Measurements from ENCODE around the gene CD36. TPM values are rescaled to one million over a fixed set of nuclear protein-coding genes. Genes with fewer than 3 reads are reported as not detected.

The CD36 gene
- total RNA-seq, 6 experiments from 2014 or later: 0.74 to 3.5 (median 1.1) TPM

DNA sequence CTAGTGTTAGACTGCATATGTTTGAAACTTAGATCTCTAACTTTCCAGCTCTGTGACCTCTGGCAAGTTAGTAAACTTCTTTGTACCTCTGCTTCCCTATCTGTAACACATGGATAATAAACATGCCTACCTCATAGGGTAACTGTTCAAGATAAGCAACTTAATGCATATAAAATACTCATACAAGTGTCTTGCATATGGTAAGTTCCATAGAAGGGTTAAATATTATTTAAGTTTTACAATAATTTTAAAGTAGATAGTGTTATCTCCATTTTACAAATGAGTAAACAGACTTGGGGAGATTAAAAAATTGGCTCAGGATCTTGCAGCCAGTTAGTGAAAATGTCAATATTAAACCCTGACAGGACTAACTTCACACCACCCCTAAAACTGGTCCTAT, 30.1 kb upstream of the CD36 start:
- Mint-ChIP-seq H3K4me1 (ENCODE audit: low read depth) (peaks cover 27% of the 10 kb centered on the region), H3K9me3 (no peaks in the 10 kb centered on the region), H3K27me3 (ENCODE audit: insufficient read depth) (no peaks in the 10 kb centered on the region; the same call in 1 of the 2 replicates), H3K27ac (no peak overlapping the region), H3K36me3 (ENCODE audit: low read depth) (no peaks in the 10 kb centered on the region), H3K4me3 (no peak overlapping the region)
- TF ChIP-seq, protein P1, sequence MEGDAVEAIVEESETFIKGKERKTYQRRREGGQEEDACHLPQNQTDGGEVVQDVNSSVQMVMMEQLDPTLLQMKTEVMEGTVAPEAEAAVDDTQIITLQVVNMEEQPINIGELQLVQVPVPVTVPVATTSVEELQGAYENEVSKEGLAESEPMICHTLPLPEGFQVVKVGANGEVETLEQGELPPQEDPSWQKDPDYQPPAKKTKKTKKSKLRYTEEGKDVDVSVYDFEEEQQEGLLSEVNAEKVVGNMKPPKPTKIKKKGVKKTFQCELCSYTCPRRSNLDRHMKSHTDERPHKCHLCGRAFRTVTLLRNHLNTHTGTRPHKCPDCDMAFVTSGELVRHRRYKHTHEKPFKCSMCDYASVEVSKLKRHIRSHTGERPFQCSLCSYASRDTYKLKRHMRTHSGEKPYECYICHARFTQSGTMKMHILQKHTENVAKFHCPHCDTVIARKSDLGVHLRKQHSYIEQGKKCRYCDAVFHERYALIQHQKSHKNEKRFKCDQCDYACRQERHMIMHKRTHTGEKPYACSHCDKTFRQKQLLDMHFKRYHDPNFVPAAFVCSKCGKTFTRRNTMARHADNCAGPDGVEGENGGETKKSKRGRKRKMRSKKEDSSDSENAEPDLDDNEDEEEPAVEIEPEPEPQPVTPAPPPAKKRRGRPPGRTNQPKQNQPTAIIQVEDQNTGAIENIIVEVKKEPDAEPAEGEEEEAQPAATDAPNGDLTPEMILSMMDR (IDR thresholded peaks at IDR 0.05): no peak
- no peak for DNase-seq

DNA sequence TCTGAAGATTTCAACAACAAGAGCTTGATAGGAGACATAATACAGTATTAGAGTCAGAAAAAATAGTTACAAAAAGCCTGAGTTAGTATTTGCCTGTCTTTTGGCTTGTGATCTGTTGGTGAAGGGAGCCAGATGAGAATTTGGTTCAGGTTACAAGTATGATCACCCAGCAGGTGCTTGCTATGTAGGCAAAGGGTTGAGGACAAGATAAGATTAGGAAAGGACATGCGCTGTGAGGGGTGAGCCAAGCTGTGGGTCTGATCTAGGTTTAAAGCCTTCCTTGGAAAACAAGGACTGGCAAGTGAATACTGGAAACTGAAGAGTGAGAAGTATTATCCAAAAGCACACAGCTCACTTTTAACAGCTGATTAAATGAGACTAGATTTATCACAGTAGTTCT, 28.7 kb upstream of the CD36 start:
- DNase-seq: no peak
- H3K4me1 Mint-ChIP-seq (ENCODE audit: low read depth): peaks cover 38% of the 10 kb centered on the region

DNA sequence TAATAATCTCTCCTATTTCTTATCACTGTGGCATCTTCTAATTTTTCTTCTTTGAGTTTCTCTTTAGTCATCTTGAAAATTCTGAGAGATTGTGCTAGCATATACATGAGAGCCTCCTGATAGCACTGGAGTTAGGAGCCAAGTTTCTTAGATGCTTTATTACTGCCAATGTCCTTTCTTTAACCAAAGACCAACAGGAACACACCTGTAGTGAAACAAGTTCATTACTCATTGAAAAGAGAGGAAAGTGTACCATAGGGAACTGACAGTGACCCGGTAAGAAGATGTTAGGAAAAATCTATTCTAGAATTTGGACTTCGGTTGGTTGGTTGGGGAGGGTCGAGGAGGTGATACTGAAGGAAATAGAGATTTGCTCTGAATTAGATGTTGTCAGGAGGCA, 27.1 kb upstream of the CD36 start:
- Mint-ChIP-seq H3K9me3 (no peaks in the 10 kb centered on the region), H3K27ac (peak overlapping the region; percentile 66), H3K4me1 (ENCODE audit: low read depth) (peaks cover 48% of the 10 kb centered on the region), H3K27me3 (ENCODE audit: insufficient read depth) (no peaks in the 10 kb centered on the region; the same call in 1 of the 2 replicates), H3K4me3 (peak overlapping the region; percentile 1; the same call in 1 of the 2 replicates), H3K36me3 (ENCODE audit: low read depth) (peaks cover 6% of the 10 kb centered on the region)
- TF ChIP-seq, protein P1 (IDR thresholded peaks at IDR 0.05): no peak
- peak; percentile 15 for DNase-seq

More for the DNA sequence above, 28.7 kb upstream of the CD36 start:
- peaks cover 4% of the 10 kb centered on the region for H3K36me3 Mint-ChIP-seq (ENCODE audit: low read depth)
- H3K27me3 Mint-ChIP-seq (ENCODE audit: insufficient read depth): no peaks in the 10 kb centered on the region; the same call in 1 of the 2 replicates
- no peak overlapping the region for H3K27ac Mint-ChIP-seq
- TF ChIP-seq, protein P1 (IDR thresholded peaks at IDR 0.05): no peak
- H3K4me3 Mint-ChIP-seq: no peak overlapping the region
- H3K9me3 Mint-ChIP-seq: no peaks in the 10 kb centered on the region

DNA sequence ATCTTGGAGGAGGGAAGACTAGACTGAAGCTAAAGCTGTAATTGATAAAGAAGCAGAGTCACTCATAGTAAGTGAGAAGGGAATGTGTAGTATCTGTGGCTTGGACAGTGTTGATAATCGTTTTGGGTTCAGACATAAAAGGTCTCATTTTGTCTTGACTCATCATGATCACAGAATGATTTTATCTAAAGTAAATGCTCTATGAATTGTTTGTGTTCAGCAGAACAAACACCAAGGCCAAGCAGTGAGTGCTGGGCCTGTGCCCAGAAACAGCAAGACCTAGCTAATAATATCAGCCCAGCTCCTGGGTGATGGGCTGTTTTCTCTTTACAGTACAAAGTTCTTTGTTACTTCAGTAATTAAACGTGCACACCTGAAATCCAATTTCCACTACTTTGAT, 26.7 kb upstream of the CD36 start:
- peaks cover 48% of the 10 kb centered on the region for H3K4me1 Mint-ChIP-seq (ENCODE audit: low read depth)
- peak overlapping the region; percentile 1; the same call in 1 of the 2 replicates for H3K4me3 Mint-ChIP-seq
- peak overlapping the region; percentile 66 for H3K27ac Mint-ChIP-seq
- DNase-seq: peak; percentile 78
- no peaks in the 10 kb centered on the region; the same call in 1 of the 2 replicates for H3K27me3 Mint-ChIP-seq (ENCODE audit: insufficient read depth)
- TF ChIP-seq, protein P1 (IDR thresholded peaks at IDR 0.05): no peak
- H3K9me3 Mint-ChIP-seq: no peaks in the 10 kb centered on the region
- peaks cover 6% of the 10 kb centered on the region for H3K36me3 Mint-ChIP-seq (ENCODE audit: low read depth)

DNA sequence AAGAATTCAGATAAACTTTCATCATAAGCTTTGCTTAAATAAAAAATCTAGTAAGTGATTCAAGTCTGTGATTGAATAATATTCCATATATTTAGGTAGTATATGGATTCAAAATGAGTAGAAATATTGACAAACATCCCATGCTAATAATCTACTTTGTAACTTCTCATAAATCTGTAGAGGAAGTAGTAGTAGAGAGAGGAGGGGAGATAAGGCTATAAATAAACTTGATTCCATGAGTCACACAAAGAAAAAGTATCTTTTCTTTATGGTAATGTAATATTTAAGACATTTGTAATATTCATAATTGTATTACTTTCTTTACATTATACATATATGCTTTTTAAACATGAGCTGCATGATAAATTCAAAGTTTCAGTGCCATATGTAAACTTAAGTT, 25.6 kb upstream of the CD36 start:
- no peak for DNase-seq
- Mint-ChIP-seq H3K36me3 (ENCODE audit: low read depth) (peaks cover 6% of the 10 kb centered on the region), H3K4me1 (ENCODE audit: low read depth) (peaks cover 48% of the 10 kb centered on the region), H3K27me3 (ENCODE audit: insufficient read depth) (no peaks in the 10 kb centered on the region; the same call in 1 of the 2 replicates), H3K4me3 (no peak overlapping the region), H3K9me3 (no peaks in the 10 kb centered on the region), H3K27ac (no peak overlapping the region)
- TF ChIP-seq, protein P1 (IDR thresholded peaks at IDR 0.05): no peak

All from HFFc6 (cell line).